LNCAP (cell line): ENCODE measurements around the gene PCDHGB1.
A peak's percentile ranks its signal among the peaks of the same experiment; 100 is the strongest.

Experiments
- CTCF ChIP-seq: fragments of 450-650 bp; IDR thresholded peaks from 2 replicates; pipeline ENCODE4 v1.5.1; 2017; ENCODE audit warnings: mild to moderate bottlenecking

Gene PCDHGB1

GRCh38 chr5:141359790-141360426 is 10.0 kb downstream of the PCDHGB1 start, which contains the start of gene PCDHGB2:
TSS of gene PCDHGB2 (plus strand) at chr5:141359994. CDS start at chr5:141360136, 142 bp downstream.
- TF ChIP-seq CTCF: peak; percentile 14; the same call in 1 of the 2 replicates

DNA sequence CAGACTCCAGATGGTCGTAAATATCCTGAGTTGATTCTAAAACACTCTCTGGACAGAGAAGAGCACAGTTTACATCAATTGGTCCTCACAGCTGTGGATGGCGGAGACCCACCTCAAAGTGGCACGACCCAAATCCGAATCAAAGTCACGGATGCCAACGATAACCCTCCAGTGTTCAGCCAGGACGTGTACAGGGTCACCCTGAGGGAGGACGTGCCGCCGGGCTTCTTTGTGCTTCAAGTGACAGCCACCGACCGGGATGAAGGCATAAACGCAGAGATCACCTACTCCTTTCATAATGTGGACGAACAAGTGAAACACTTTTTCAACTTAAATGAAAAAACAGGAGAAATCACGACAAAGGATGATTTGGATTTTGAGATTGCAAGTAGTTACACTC is 10.8 kb downstream of the PCDHGB1 start:
- no peak for TF ChIP-seq CTCF

DNA sequence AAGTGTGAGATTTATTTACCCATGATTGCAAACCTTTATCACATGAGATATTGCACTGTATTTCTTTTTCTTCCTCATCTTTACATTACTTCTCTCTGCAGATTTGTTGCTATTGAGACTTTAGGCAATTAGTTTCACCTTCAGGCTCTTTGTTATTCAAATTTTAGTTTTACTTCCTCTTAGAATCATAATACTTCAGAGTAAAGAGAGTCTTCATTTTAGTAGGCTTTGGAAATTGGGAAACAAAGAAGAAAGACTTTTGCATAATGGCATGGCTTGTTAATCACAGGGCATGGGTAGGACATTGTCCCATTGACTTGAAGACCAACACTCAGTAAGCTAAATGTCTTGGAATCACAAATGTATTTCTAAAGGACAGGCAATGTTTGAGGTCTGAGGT is 12.8 kb downstream of the PCDHGB1 start:
- TF ChIP-seq CTCF: no peak

- TF ChIP-seq CTCF: peak; percentile 33; the same call in 1 of the 2 replicates
Observed at GRCh38 chr5:141363952-141364660, 14.2 kb downstream of the PCDHGB1 start, which contains the start of gene PCDHGA5. TSS of gene PCDHGA5 (plus strand) at chr5:141364162. CDS start at chr5:141364331, 169 bp downstream.

DNA sequence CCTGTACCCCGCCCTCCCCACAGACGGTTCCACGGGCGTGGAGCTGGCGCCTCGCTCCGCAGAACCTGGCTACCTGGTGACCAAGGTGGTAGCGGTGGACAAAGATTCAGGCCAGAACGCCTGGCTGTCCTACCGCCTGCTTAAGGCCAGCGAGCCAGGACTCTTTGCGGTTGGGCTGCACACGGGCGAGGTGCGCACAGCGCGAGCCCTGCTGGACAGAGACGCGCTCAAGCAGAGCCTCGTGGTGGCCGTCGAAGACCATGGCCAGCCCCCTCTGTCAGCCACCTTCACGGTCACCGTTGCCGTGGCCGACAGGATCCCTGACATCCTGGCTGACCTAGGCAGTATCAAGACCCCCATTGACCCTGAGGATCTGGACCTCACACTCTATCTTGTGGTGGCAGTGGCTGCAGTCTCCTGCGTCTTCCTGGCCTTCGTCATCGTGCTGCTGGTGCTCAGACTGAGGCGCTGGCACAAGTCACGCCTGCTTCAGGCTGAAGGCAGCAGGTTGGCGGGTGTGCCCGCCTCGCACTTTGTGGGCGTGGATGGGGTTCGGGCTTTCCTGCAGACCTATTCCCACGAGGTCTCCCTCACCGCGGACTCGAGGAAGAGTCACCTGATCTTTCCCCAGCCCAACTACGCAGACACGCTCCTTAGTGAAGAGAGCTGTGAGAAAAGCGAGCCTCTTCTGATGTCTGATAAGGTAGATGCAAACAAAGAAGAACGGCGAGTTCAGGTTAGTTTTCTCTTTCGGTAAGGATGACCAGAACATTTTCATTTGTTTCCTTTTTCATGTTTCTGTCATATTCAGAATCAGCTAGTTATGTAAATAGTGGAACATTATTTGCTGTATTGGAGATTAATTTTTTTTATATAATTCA is 16.4 kb downstream of the PCDHGB1 start:
- TF ChIP-seq CTCF: no peak

DNA sequence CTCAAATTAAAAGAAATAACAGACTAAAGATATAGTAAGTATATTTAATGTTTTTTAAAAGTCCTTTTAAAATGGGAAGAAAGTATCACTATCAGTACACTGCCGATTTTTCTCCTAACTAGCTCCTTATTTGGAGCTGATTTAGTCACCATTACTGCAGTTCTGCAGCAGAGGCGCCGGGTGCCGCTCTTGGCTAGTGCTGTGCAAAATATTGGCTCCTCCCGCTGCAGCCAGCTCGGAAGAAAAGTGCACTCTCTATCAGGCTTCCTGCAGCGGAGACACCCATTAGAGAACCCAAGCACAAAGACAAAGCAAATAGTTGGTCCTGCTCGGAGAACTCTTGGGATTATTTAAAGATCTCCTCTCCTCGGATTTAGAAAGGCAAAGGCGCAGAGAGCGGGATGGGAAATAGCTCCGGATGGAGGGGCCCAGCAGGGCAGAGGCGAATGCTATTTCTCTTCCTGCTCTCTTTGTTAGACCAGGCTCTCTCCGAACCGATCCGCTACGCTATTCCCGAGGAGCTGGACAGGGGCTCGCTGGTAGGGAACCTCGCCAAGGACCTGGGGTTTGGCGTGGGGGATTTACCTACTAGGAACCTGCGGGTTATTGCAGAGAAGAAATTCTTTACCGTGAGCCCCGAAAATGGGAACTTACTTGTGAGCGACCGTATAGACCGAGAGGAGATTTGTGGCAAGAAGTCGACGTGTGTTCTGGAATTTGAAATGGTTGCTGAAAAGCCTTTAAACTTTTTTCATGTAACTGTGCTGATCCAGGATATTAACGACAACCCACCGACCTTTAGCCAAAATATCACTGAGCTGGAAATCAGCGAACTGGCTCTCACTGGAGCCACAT is 20.3 kb downstream of the PCDHGB1 start, which contains the start of gene PCDHGB3:
Gene PCDHGB3 (plus strand): TSS at position 249 of the 855 bp plus-strand sequence. CDS start 153 bp downstream, at position 402.
- no peak for TF ChIP-seq CTCF
